ENCODE measurements around the gene PREX1.

GRCh38 chr20:48735112-48735511 is 92.7 kb downstream of the PREX1 start:
- TF ChIP-seq CTCF (IDR thresholded peaks at IDR 0.05 in 8 of 11, conservative IDR thresholded peaks at IDR 0.05 in 3 of 11), result no peak
- TF ChIP-seq POLR2A (IDR thresholded peaks at IDR 0.05), result no peak
- no peak for TF ChIP-seq POLR2AphosphoS5 (IDR thresholded peaks at IDR 0.05)

Data from spleen (tissue), 7 donors.